Fibroblast of the aortic adventitia (primary cell): Measurements from ENCODE around the gene WDR74. TPM values are rescaled to one million over a fixed set of nuclear protein-coding genes. Genes with fewer than 3 reads are reported as not detected.

ENCODE experiments used
- DNase-seq: peaks from one replicate; pipeline ENCODE4 v3.0.0-alpha.2; 2010; ENCODE audit warnings: low read depth
- H3K4me3 ChIP-seq: 2 replicates; pipeline ENCODE4 v1.5.1; 2011; ENCODE audit warnings: low read depth, mild to moderate bottlenecking, control low read depth, low read length, moderate library complexity
- CTCF ChIP-seq: IDR thresholded peaks from 2 replicates; pipeline ENCODE4 v1.5.1; 2011; ENCODE audit warnings: mild to moderate bottlenecking, low read length, control low read depth, inconsistent platforms; ENCODE audit not compliant: insufficient read depth
- total RNA-seq: library from RNA; depleted of rRNA; stranded (reverse); fragments of >200 nt; gene quantifications from 2 replicates; pipeline ENCODE4 v1.2.3, GENCODE V29; 2012; ENCODE audit warnings: low replicate concordance

Gene WDR74
- total RNA-seq, 1 donor: 29.5 TPM

- DNase-seq: no peak
- TF ChIP-seq CTCF: no peak
- no peak overlapping the region for H3K4me3 ChIP-seq
These were observed 22.8 kb downstream of the WDR74 start for GRCh38 chr11:62816557-62816956.

- H3K4me3 ChIP-seq: no peak overlapping the region
- DNase-seq: no peak
- no peak for TF ChIP-seq CTCF
These were observed 27.7 kb downstream of the WDR74 start for GRCh38 chr11:62811659-62812058.

- no peak for TF ChIP-seq CTCF
- H3K4me3 ChIP-seq: no peak overlapping the region
- DNase-seq: no peak
These were observed 28.6 kb downstream of the WDR74 start for GRCh38 chr11:62810748-62811147.

GRCh38 chr11:62806611-62807121 is 32.7 kb downstream of the WDR74 start:
- TF ChIP-seq CTCF: no peak
- H3K4me3 ChIP-seq: no peak overlapping the region
- peak; percentile 38 for DNase-seq

- DNase-seq: no peak
- no peak for TF ChIP-seq CTCF
These were observed 33.4 kb downstream of the WDR74 start for GRCh38 chr11:62805961-62806441.

GRCh38 chr11:62805076-62805892 is 34.1 kb downstream of the WDR74 start, which contains the start of gene NXF1:
NXF1 (minus strand) TSS chr11:62805440; CDS start chr11:62805356, 84 bp downstream.
- TF ChIP-seq CTCF: no peak
- peak; percentile 94 for DNase-seq
- H3K4me3 ChIP-seq: peak within 1 kb of the TSS; percentile 97

More at GRCh38 chr11:62805961-62806441, 33.4 kb downstream of the WDR74 start:
- H3K4me3 ChIP-seq: peak overlapping the region; percentile 97
